Cerebellar cortex (tissue), 1 donor: ENCODE measurements around the gene CNGB1.
"Not testable (repeated sequence)": the region's sequence is repeated elsewhere in the genome, so short reads cannot be mapped to it uniquely, and the experiment has no call there.

ENCODE experiments used
- DNase-seq: peaks from one replicate; pipeline ENCODE4 v3.0.0-alpha.2; 2015; ENCODE audit warnings: low spot score

Gene CNGB1

DNA sequence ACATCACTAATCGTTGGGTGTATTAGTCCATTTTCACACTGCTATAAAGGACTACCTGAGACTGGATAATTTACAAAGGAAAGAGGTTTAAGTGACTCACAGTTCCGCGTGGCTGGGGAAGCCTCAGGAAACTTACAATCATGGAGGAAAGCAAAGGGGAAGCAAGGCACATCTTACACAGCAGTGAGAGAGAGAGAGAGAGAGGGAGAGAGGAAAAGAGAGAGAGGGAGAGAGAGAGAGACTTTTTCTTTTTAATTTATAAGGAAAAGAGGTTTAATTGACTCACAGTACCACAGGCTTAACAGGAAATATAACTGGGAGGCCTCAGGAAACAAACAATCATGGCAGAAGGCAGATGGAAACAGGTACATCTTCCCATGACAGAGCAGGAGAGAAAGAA lies 41.7 kb downstream of the CNGB1 start:
- no peak for DNase-seq

DNA sequence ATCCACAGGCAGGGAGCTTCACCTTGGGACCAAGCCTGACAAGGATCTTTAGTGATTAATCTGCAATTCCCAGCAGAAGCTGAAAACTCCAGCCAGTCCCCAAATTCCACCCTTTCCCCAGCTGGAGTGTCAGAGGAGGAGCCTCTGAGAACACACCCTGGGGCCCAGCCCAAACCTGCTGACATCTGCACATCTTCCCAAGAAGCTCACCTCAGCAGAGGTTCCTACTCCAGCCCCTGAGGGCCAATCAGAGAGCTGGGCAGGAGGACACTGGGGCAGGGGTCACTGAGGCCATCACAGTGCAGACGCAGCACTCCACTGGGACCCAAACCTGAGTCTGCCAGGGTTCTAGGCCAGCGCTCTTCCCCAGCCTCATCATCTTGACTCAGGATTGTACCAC lies 44.9 kb downstream of the CNGB1 start:
- no peak for DNase-seq

DNA sequence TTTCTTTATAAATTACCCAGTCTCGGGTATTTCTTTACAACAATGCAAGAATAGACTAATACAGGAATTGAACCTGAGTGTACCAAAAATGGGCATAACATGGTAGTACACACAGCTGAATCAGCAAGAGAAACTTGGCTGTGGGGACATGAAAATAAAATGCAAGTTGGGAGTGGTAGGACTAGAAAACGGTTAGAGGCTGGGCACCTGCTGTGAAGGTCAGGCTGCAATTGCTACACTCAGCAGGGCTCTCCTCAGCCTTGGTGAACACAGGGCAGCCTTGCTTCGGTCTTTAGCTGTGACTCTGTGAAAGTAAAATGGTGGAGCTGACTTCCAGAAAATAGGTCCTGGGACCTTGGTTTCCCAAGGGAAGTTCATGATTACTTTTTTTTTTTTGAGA lies 45.6 kb downstream of the CNGB1 start:
- DNase-seq, result no peak

DNA sequence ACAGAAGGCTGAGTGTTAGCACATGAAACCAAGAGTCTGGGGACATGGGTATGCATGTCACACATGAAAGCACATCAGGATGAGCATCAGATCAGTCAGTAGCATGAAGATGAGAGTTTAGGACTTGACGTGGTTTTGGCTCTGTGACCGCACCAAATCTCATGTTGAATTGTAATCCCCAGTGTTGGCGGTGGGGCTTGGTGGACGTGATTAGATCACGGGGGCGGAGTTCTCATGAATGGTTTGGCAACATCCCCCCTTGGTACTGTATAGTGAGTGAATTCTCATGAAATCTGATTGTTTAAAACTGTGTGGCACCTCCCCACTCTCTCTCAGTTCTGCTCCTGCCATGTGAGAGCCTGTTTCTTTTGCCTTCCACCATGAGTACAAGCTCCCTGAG lies 46.4 kb downstream of the CNGB1 start:
- no peak for DNase-seq

DNA sequence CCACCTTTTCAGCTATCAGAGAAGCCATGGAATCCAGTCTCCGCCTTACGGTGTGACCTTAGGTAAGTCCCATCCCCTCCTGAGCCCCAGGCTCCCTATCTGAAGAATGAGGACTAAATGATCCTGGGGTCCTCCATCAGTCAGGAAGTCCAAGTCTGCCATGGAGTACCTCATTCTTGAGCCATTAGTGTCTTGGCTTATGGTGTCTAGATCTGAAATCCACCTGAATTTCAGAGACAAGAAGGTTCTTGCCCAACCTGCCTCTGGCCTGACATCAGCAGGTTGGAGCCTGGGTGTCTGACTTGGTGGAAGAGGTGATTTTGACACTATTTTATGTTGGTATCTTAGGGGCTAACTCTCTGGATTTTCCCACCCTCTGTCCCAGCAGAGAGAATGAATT lies 47.1 kb downstream of the CNGB1 start:
- DNase-seq, result no peak

DNA sequence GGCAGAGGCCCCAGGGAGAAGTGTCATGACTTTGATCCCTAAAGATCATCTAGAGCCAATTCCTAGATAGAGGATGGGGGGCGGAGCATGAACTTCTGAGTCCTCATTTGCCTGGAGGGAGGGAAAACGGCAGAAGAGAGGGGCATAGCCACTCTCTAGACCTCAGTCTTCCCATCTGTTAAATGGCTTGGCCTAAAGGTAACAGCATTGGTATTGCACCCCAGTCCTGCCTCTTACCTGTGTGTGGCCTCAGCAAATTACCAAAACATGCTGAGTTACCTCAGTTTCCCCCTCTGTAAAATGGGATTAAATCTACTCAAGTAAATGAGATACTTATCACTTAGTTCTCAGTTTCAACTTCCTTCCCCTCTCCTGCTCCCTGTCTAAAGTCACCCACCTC lies 47.5 kb downstream of the CNGB1 start:
- DNase-seq, result no peak

DNA sequence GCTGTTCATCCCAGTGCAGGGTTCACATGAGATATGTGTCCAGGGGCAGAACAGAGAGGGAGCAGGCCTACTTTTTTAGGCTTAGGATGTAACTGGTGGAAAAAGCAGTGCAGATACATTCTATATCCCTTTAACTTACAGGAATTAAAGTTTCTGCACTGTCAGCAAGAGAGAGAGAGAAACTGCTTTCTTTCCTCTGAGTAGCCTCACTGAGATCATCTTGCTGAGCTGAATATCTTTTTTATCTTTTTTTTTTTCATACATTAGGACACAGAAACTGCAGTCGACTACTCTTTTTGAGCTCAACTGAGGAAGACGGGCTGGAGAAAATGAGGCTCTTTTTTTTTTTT lies 50.1 kb downstream of the CNGB1 start:
- no peak for DNase-seq

DNA sequence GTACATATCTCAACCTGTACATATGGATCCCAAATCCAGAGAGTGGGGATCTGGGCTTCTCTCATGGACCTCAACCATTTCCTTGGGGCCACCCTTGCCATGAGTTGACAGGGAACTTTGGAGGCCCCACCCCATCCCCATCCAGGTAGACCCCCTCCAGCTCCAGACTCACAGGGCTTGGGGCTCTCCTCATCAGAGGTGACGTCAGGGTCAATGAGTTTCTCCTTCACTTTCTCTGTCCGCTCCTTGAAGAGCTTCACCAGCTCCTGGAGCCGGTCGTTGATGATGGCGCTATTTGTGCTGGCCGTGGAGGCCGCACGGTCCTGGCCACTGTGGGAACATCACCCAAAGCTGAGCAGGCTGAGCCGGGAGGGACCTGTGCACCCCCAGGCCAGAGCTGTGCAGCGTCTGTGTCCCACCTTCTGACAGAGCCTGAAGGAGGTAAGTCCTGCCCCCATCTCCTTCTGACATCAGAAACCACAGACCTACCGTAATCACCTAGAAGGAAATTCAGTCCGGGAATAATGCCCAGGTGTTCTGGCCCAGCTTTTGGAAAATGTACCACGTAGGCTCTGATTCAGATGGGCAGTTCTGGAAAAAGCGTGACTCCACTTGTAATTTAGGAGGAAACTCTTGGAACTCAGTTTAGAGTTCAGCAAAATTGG lies 50.6 kb downstream of the CNGB1 start:
- DNase-seq, result no peak

DNA sequence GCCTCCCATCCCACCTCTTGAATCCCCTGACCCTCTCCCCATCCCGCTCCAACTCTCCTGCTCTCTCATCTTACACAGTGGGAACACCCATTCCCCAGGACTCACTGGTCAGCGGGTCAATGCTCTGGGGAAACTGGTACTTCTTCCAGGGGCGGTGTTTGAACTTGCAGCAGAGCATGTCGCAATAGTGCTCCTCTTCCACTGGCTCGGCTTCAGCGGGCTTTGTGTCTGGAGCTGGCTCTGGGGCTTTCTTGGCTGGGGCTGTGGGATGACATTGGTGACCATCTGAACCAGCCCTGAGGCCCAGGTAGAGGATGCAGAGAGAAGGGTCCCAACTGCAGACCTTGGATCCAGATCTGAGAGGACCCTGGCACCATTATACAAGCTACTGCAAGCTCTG lies 51.9 kb downstream of the CNGB1 start:
- DNase-seq, result no peak

DNA sequence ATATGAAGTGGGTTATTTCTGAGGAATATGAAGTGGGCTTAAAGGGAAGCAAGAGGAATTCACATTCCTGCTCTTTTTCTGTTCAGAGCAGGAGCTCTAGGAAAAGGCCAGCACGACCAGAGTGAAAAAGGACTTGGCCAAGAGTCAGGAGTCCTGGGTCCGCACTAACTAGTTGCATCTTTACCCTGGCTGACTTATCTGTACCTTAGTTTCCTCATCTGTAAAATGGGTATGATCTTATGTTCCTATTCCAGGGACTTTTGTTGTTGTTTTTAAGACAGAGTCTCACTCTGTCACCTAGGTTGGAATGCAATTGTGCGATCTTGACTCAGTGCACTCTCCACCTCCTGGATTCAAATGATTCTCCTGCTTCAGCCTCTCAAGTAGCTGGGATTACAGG lies 52.5 kb downstream of the CNGB1 start:
- no peak for DNase-seq

DNA sequence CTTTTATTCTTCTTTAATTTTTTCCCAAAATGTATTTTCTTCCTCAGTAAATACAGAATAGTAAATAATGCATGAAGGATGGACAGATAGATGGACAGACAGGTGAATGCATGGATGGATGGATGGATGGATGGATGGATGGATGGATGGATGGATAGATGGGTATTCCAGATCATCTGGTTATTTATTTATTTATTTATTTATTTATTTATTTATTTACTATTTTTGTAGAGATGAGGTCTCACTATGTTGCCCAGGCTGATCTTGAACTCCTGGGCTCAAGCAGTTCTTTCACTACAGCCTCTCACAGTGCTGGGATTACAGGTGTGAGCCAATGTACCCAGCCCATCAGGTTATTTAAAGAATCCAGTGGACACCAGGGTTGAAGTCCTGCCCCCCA lies 53.0 kb downstream of the CNGB1 start:
- DNase-seq, result not testable (repeated sequence)

DNA sequence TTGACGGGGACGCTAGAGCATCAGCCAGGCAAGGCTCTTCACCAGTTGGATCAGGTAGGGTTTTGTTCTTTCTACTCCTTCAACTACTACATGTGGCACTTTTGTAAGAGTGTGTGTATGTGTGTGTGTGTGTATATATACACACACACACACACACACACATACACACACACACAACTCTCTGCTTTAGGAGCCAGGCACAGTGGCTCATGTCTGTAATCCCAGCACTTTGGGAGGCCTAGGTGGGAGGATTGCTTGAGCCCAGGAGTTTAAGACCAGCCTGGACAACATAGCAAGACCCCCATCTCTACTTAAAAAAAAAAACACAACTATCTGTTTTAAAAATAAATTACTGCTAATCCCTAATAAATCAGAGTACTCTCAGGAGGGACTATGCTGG lies 53.4 kb downstream of the CNGB1 start:
- DNase-seq, result not testable (repeated sequence)

DNA sequence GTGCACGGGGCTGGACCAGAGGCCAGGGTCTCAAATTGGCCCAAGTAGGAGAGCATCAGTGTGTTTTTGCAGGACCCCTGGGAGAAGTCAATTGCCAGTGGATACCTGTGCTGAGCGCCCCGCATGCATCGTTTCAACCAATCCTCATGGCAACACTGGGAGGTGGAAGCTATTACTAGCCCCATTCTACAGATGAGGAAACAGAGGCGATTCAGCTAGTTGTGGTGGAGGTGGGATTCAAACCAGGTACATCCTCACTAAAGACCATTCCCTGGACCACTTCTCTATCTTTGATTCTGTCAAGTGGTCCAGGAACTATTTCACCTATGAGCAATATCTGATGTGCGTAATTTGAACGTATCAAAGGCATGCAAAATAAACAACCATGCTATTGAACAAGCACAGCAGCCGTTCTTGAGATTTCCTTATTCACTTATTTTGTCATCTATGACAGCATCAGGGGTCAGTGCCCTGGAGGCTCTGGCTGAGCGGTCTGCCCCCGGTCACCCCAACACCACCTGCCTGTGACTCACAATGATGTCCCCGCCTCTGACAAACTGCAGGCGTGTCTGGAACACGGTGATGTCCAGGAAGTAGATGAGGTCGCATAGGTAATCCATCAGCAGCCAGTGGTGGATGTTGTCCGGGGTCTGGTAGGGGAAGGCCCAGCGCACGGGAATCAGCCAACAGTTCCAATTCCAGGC lies 54.0 kb downstream of the CNGB1 start:
- no peak for DNase-seq

DNA sequence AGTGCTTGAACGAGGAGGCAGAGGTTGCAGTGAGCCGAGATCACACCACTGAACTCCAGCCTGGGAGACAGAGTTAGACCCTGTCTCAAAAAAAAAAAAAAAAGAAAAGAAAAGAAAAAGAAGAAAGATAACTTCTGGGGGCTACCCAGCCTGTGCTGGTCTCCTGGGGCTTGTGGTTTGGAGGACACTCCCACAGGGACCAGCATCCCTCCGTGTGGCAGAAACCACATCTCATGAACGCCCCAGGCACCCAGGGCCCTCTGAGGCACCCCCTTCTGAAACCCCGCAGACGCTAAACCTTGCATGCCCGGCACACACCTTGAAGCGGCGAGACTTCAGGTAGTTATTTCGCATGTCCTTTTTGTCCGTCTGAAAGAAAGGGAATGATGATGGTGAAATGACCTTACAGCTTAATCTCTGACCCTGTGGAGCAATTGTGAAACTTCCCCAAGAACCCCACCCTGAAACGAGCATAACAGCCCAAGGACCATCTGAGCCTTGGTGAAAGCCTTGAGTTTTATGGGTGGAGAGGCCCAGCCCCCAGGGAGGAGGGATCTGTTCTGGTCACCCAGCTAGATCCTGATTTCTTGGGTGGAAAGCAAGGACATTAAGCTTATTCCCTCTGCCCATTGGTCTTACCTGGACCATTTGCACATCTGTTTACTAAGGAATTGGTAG lies 55.0 kb downstream of the CNGB1 start:
- DNase-seq, result no peak

DNA sequence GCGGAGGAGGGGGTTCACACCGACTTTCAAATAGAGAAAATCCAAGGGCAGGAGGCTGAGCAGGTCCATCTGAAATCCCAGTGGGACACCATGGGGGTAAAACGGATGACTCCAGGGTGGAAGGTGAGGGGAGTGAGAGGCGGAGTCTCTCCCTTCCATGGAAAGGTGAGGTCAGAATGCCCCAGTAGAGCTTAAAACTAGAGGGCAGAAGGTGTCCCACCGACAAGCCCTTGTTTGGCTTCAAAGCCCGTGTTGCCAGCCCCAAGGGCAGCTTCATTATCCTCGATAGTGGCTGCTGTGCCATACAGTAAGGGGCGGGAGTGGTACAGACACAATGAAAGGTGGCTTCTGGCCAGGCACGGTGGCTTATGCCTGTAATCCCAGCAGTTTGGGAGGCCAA lies 55.7 kb downstream of the CNGB1 start:
- DNase-seq, result no peak

DNA sequence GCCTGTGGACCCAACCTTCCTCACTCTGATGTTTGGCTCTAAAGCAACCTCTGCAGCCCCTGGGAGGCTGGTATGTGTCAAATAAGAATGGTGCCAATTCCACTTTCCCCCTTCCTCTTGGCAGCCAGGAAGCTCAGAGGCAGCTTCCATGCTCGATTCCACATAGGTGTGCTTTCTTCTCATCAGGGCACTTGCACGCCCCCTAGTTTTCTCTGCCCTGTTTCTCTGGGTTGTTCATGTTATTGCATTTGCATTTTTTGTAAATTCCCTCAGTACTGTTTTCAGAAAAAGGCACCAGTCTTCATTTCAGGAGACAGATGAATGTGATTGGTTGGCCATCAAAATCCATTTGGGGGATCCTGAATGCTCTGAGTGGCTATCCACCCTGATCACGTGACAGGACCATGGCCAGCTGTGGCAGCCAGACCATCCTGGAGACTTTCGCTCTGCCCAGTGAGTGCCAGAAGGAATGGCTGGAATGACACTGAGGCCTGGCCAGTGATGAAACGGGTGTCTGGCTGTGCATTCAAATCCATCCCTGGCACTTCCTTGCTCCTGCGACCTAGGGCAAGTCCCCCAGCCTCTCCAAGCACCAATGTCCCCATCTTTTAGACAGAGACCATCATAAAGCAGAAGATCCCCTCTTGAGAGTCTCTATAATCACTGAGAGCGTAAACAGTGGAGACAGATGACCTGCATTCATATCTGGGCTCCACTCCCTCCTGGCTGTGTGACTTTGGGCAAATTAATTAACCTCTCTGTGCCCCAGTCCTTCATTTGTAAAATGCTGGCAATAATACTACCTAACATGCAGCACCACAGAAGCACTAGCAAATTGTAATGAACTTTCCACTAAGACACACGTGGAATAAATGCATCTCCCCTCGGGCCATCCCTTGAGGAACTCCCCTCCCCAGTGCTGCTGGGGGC lies 56.4 kb downstream of the CNGB1 start:
- no peak for DNase-seq

DNA sequence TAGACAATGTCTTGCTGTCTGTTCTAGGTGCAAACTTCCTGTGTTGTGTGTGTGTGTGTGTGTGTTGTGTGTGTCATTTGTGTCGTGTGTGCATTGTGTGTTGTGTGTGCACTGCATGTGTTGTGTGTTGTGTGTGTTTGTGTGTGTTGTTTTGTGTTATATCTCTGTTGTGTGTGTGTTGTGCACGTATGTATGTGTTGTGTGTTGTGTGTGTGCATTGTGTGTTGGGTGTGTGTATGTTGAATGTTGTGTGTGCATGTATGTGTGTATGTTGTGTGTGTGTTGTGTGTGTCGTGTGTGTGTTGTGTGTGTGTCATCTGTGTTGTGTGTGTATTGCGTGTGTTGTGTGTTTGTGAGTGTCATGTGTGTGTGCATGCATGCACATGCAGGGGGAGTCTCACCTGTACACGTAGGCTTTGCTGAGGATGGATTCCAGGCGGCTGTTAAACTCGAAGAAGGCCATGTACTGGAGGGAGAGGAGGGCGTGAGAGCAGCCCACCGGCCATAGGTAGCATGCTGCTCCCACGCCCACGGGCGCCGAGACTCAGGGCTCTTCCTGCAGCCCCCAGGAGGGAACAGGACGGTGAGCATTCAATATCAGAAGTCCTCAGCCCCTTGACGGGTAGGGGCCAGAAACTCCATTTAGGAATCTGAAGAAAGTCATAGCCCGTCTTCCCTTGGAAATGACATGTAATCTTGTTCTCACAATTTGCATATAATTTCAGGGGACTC lies 58.2 kb downstream of the CNGB1 start:
- no peak for DNase-seq

DNA sequence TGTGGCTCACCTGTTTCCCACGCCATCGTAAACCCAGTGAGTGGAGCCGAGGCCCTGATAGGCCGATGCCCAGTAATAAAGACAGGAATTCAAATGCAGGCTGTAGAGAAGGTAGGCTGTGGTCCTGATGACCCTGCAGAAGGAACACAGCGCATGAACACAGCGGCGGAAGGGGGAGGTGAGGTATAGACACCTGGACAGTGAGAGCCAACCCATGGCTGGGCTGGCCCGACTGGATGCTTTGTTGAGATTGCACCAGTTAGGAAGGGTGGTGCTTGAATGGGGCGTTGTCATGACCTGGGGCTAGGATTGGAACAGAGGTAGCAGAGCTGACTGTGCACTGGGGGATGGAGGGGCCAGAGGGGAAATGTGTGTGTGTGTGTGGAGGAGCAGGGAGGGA lies 59.2 kb downstream of the CNGB1 start:
- no peak for DNase-seq

DNA sequence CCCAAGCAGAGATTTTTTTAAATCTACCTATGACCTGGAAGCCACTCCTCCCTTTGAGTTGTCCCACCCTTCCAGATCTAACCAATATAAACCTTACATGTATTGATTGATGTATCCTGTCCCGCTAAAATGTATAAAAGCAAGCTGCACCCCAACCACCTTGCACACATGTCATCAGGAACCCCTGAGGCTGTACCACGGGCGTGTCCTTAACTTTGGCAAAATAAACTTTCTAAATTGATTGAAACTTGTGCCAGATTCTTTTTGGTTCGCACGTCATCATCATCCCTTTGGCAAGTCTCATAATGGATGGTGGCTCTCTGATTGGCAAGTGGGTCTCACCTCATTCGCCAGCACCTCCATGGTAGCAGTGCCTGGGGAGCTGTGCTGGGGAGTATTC lies 60.2 kb downstream of the CNGB1 start:
- no peak for DNase-seq

DNA sequence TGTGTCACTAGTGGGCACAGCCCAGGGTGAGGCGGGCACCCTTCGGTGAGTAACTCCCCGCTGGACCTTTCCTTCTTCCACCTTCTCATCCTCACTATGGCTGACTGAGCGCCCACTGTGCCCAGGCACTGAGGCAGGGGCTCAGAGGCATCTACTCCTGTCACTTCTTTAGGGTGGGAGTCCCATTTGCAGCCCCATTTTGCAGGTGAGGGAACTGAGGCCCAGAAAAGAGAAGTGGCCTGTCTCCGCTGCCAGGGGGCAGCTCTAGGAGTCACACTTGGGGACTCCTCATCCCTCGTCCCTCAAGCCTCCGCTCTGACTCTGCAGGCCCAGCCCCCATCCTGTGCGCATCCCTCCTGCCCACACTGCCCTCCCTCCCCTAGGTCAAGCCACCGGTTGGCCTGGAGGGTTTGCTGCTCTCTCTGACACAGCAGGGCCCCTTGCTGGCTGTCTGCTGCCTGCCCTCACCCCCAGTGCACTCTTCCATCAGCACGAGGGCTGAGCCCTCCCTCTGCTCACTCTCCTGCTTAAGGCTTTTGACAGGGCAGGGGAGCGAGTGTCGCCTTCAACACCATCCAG lies 62.4 kb downstream of the CNGB1 start:
- DNase-seq, result no peak
